Measurements from ENCODE around the gene ASH1L.

ASH1L gene

DNA sequence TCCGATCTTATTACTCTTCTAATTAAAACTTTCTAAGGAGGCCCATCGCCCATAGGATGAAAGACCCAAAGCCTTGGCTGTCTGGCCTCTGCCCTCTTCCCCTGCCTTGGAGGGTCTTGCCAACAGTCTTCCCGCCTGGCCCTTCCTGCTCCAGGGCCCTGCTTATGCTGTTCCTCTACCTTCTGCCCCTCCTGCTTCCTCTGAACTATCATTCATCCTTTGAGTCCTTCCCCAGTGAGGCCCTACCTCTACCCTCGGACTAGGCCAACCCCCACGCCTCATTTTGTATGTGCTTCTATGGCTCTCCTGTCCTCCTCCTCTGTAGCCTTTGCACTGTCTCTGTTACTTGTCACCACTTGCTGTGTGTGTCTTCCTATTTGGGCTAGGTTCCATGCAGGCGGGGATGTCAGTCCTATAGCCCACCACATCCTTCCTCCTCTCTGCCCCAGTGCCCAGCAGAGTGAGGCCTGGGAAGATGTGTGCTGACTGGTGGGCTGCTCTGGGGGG, 236.5 kb downstream of the ASH1L start:
- no peak for DNase-seq

DNA sequence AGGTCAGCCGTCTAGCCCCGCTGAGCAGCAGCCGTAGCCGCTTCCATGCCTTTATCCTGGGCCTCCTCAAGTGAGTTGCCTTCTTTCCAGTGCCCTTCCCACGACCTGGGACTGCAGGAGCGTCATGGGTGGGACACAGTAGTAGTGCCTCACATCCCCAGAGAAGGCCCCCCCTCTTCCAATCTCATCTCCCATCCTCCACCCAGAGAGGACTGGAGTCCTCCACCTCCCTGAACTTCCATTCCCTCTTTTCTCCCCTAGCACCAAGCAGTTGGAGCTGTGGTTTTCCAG, 237.1 kb downstream of the ASH1L start:
- no peak for DNase-seq

DNA sequence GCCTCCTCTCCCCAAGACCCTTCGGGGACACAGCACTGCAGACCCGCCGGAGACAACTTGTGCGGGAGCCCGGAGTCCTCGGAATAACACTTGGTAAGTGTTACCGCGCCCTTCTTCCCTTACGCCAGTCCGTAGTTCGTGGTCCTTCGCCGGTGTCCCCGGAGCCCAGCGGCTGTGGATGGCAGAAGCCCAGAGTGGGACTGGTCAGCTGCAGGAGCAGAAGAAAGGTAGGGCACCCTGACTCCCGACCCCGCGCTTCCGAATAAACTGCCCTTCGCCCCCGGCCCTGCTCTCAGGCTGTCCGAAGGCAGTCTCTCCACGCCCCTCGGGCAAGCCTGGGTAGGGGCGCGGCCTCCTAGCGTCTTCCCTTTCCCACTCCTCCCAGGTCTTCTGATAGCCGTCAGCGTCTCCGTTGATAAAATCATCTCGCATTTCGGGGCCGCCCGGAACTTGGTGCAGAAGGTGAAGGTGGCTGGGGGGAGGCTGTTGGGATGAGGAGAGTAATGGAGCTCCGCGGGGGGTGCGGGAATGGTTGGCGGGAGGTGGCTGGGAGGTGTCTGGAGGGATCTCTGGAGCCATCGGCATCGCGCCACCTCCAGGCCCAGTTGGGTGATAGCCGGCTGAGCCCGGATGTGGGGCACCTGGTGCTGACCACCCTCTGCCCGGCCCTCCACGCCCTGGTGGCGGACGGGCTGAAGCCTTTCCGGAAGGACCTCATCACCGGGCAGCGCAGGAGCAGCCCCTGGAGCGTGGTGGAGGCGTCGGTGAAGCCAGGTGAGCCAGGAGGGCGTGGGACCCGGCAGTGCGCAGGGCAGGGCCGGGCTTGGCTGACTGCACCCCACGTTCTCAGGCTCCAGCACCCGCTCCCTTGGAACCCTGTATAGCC, 237.6 kb downstream of the ASH1L start:
- peak; percentile 66 for DNase-seq

DNA sequence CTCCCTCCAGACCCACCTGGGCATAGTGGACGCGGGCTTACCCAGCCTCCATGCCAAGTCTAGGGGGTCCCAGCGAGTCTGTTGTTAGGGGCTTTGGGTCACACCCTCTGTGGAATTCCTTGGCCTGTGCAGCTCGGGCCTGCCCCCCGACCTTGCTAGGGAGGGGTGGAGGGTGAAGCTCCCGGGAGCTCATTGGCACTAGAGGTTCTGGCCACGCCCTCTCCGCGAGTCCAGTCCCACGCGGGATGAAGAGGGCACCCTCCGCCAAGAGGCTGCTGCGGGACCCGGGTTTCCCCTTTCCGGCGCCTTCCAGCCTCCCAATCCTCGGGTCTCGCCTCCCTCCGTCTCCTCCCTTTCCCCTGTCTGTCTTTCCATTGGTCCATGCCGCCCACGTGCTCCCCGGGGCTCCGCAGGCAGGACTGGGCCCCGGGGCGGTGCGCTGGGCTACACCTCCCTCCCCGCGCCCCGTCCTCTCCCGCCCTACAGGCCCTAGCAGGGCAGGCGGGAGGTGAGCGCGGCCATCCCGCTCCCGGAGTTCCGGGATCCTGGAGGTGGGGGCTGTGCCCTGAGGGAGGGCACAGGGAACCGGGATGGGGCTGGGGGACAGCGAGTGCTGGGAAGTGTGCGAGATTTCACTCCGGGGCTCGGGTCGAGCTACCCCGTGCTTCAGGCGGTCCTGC, 238.4 kb downstream of the ASH1L start:
- DNase-seq, result peak; percentile 99

DNA sequence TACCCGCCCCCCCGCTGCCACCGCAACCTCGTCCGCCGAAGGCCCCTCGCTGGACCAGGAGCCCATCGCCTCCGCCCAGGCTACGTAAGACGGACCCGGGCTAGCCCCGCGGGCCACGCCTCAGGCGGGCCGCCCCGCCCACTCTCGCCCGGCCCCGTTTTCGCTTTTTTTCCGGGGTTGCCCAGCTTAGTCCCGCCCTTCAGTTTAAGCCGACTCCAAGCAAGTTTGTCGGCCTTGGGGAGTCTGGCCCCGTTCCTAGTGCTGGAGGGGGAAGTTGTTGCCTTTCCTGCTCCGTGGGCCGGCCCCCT, 238.9 kb downstream of the ASH1L start:
- DNase-seq, result peak; percentile 92

DNA sequence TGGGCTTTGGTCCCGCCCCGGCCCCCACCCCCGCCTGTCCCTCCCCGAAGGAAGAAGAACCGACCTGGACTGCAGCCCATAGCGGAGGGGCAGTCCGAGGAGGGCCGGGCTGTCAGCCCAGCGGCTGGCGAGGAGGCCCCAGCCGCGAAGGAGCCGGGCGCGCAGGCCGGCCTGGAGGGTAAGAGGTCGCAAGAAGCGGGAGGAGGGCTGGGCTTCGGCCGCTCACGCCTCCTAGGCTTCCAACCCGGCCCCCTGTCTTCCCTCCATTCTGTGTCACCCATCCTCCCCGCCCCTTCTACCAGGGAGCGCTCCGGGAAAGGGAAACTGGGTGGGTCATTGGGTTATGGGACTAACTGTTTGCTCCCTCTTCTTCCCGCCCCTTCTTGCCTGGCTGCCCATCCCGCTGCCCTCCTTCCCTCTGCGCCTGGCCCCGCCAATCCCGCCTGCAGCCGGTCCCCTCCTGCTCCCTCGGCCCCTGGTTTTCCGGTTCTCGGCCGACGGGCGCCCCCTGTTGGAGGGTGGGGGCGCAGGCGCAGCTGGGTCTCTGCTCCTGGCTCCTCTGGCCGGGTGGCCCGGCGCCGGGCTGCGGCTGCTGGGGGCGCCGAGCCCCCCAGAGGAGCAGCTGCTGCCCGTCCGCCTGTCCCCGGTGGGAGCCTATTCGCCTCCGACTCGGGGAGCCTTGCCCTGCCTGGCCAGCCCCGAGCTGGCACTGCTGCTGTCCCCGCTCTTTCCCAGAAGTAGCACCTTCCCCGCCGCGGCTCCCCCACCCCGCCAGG, 239.5 kb downstream of the ASH1L start:
- DNase-seq, result peak; percentile 99

DNA sequence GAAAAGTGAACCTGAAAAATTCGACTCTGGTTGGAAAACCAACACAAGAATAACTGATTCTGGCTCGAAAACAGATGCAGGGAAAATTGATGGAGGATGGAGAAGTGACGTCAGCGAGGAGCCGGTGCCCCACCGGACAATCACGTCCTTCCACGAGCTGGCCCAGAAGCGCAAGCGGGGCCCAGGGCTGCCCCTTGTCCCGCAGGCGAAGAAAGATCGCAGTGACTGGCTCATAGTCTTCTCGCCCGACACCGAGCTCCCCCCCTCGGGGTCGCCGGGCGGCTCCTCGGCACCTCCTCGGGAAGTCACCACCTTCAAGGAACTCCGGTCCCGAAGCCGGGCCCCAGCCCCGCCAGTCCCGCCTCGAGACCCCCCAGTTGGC, 240.0 kb downstream of the ASH1L start:
- peak; percentile 63 for DNase-seq

DNA sequence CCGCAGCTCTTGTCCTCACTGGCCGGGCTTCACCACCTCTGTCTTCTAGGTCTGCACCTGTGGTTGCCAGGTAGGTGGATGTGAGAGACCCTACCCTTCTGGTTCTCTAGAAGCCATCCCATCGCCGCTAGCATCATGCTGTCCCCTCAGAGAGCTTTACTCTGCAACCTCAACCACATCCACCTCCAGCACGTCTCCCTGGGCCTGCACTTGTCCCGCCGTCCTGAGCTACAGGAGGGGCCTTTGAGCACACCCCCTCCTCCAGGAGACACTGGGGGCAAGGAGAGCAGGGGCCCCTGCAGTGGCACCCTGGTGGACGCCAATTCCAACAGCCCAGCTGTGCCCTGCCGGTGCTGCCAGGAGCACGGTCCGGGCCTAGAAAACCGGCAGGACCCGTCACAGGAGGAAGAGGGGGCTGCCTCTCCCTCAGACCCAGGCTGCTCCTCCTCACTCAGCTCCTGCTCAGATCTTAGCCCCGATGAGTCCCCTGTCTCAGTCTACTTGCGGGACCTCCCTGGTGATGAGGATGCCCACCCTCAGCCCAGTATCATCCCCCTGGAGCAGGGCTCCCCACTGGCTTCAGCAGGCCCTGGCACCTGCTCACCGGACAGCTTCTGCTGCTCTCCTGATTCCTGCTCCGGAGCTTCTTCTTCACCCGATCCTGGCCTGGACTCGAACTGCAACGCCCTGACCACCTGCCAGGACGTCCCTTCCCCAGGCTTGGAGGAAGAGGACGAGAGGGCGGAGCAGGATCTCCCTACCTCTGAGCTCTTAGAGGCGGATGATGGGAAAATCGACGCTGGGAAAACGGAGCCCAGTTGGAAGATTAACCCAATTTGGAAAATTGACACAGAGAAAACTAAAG, 240.7 kb downstream of the ASH1L start:
- no peak for DNase-seq

DNA sequence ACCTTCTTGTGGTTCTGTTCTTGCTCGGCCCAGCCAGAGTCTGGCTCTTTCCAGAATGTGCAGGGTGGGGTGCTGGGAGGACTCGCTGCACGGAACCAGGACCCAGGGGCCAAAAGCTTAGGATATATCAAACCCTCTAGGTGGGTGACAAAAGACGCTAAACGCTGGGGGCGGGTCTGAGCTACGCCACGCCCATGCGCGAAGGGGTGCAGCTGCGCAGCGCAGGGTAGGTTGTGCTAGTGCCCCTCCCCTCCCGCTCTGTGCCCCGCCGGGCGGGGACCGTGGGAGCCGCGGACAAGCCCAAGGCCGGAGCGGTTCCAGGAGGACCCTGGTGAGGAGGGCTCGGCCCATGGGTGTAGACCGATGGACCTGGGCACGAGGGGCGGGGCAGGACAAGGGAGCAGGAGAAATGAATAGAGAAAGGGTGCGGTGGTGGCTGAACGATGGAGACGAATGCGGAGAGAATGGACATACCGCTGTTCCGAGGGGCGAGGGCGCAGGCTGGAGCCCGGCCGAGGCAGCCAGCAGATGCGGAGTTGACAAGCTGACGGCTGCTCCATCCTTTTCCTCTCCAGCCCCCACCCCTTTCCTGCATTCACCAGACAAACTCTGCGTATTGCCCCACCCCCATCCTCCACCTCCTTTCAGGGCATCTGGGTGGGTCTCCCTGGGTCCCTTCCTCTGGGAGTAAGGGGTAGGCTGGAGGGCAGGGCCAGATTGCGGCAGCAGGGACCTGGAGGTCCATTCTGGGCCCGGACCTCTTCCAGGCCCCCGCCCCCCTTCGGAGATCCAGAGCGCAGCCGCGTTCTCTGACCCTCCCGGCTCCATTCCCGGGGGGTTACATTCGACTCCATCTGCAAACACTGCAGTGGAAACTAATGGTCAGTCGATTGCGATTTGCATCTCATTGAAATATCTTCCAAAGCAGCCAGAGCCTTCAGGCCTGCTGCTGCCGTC, 241.7 kb downstream of the ASH1L start, which contains the start of gene RUSC1:
RUSC1 (plus strand) TSS at position 234 of the 957 bp plus-strand sequence. CDS start 880 bp downstream, outside the sequence.
- DNase-seq, result peak; percentile 56

DNA sequence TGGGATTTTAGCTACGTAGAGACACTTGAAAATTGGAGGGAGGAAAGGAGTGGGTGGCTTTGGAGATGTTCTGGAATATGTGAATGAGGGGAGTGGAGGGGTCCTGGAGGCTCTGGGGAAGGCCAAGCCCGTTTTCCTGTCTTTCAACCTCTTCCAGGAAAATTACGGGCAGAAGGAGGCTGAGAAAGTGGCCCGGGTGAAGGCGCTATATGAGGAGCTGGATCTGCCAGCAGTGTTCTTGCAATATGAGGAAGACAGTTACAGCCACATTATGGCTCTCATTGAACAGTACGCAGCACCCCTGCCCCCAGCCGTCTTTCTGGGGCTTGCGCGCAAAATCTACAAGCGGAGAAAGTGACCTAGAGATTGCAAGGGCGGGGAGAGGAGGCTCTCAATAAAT, 242.4 kb downstream of the ASH1L start:
- no peak for DNase-seq

DNA sequence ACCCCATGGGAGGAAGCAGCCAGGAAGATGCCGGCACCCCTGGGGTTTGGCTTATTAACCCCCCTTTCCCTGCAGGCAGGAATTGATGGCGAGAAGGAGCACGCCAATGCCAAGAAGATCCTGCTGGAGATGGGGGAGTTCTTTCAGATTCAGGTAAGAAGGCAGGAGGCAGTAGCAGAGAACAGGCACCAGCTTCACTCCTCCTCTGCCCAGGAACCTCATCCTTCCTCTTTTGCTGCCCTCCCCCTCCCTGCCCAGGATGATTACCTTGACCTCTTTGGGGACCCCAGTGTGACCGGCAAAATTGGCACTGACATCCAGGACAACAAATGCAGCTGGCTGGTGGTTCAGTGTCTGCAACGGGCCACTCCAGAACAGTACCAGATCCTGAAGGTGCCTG, 243.1 kb downstream of the ASH1L start:
- no peak for DNase-seq

DNA sequence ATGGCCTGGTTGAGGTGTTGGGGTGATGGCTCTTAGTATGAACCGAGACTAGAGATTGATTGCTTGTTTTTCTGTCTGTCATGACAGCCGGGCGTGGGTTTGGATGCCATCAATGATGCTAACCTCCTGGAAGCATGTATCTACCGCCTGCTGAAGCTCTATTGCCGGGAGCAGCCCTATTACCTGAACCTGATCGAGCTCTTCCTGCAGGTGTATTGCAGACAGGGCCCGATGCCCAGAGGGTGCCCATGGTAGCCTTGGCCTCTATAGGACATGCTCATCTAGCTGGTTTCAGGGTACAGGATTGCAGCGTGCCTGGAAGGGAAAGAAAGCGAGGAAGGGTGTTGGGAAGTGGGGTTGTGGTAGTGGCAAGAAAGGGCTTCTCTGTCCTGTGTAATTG, 244.5 kb downstream of the ASH1L start:
- no peak for DNase-seq

DNA sequence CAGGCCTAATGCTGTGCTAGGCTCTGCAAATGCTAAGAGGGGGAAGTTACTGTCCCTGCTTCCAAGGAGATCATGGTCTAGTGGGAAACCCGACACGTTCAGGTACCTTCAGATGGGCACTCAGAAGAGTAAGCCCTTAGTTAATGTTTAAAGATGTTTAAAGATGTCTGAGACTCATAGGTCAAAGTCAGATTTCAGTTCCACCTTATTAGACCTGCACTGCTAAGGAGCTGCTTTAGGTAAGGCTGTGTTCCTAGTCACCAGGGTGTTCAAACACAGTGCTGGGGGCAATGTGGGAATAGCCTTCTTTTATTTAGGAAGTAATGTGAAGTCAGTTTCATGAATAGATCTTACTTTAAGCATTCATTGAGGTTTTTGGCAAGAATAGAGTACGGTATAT, 245.7 kb downstream of the ASH1L start:
- DNase-seq, result no peak

DNA sequence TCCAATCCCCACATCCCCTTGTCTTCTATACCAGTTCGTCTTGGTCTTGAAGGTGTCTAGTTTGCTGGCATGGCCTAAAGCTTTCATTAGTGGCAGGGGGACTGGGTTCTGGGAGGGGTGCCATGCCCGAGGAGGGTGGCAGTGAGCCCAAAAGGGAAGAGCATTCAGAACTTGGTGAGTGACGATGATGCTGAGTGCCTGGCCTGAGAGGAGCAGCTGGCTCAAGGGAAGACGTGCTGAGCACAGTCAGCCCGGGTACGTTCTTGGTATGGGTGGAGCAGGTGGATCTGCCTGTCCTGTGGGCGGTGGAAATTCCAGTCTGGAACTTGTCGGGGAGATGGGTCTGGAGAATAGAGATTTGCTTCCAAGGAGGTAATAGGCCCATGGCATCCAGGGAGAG, 249.3 kb downstream of the ASH1L start:
- no peak for DNase-seq

DNA sequence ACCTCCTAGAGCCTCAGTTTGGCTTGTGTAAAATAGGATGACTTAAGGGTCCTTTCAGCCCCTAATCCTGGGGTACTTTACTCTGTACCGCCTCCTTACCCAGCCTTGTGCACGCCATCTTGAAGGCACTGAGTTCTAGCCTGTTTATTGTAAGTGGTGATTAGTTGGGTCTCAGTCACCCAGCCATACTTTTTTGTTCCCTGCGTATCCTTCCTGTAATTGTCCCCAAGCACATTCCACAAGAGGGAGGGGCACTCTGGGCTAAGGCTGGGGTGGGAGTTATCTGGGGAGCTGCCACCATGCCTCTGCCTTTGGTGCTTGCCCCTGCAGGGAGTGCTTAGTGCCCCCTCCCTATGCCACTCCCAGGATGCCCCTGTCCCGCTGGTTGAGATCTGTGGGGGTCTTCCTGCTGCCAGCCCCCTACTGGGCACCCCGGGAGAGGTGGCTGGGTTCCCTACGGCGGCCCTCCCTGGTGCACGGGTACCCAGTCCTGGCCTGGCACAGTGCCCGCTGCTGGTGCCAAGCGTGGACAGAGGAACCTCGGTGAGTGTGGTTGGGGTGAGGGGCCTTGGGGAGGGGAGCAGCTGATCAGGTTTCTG, 253.1 kb downstream of the ASH1L start:
- peak; percentile 25 for DNase-seq

DNA sequence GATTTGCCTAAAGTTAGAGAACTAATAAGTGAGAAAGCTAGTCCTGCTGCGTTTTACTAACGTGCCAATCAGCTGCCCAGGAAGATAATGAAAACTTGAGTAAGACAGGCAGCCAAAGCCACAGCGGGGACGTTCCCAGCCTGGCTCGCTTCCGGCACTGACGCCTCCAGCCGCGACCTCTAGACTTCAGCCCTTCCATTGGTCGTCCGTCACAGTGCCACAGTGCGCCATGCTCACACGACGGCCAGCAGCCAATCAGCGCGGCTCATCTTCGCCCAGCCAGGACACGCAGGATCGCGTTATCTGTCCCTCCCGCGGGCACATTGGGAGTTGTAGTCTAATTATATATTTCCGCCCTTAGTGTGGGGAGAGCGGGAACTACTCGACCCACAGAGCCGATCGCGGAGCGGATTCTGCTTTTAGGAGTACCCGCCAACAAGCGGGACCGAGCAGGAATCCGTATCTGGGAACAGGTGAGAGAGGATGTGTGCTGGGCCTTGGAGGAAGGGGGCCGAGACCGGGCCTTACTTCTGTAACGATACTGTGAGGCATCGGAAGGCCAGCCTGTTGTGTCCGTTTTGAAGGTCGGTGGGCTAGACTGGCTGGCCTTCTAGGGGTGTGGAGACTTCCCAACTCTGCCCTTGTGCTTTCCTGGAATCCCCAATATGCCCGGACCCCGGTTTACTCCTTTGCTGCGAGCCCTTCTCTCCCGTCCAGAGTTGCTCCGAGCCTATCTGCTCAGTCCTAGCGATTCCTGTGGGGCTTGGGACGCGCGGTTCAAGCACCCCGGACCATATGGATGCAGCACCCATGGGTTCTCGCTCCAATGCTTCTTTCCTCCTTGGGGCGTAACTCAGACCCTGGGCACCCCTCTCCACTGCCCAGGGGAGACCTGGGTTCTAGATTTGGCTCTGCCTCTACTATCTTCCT, 253.8 kb downstream of the ASH1L start, which contains the start of gene FDPS:
FDPS (plus strand) TSS at position 374 of the 930 bp plus-strand sequence. CDS start 924 bp downstream, outside the sequence.
- peak; percentile 99 for DNase-seq

DNA sequence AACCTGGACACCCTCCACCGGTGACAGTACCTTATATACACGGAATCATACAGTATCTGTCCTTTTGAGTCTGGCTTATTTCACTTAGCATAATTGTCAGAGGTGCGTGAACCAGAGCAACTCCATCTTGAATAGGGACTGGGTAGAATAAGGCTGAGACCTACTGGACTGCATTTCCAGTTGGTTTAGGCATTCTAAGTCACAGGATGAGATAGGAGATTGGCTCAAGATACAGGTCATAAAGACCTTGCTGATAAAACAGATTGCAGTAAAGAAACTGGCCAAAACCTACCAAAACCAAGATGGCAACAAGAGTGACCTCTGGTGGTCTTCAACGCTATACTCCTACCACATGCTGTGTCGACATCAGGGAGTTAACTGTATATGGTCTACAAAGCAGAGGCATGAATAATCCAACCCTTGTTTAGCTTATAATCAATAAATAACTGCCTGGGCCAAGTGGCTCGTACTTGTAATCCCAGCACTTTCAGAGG, 255.3 kb downstream of the ASH1L start:
- DNase-seq, result peak; percentile 56

DNA sequence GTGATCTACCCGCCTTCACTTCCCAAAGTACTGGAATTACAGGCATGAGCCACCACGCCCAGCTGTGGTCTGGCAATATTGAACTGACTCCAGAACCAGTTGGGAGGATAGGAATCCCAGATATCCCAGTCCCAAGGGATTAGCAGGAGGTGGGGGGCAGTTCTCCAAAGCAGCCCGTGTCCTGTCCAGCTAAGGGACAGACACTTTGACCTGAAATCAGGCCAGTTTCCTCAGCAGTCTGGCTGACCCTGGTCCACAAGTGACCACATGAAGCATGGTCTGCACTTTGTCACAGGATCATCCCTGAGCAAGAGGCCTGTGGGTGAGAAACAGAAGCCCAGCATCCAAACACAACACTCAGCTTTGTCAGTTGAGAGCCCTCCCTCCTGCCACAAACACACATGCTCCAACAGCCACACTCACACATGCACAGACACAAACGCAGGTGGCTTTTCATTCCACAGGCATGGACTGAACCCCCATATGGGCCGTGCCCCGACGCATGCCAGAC, 256.7 kb downstream of the ASH1L start:
- peak; percentile 58 for DNase-seq

DNA sequence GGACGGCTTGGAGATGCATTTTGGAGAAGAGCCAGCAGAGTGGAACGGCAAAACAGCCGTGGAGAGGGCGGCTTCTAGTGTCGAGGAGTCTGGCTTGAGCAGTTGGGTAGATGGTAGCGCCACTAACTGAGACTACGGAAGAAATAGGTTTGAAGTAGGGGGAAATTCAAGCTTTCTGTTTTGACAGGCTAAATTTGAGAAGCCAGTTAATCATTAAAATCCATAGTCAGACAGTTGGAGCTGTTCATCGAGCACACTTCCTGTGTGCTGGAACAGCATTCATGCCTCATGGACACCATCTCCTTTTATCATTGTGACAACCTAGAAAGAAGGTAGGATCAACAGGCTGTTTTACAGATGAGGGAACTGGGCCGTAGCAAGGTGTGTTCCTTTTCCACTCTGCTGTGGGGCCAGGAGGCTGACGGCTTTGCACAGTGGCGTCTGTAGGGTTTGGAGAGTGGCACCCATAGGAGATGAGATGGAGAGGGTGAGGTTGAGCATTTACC, 258.0 kb downstream of the ASH1L start:
- DNase-seq, result no peak

Measured in EL (cell line).